Sigmoid colon (tissue), 7 donors: ENCODE results near the gene TFCP2L1. TPM values are rescaled to one million over a fixed set of nuclear protein-coding genes. Genes with fewer than 3 reads are reported as not detected.

ENCODE experiments used
- DNase-seq: peaks from one replicate; pipeline ENCODE4 v3.0.0-alpha.2; 2019
- H3K27ac ChIP-seq, 4 donors: fragments of 200-600 bp; sonication (generic); one replicate each; pipeline ENCODE4 v1.5.1; 2016 to 2019; ENCODE audit warnings: mild to moderate bottlenecking in 1 of 4
- H3K27me3 ChIP-seq, 3 donors: fragments of 200-600 bp; sonication (generic); one replicate each; pipeline ENCODE4 v1.5.1; 2019; ENCODE audit warnings: mild to moderate bottlenecking in 1 of 3
- H3K36me3 ChIP-seq, 4 donors: fragments of 200-600 bp; sonication (generic); one replicate each; pipeline ENCODE4 v1.5.1; 2016 to 2019
- H3K4me1 ChIP-seq, 4 donors: fragments of 200-600 bp; sonication (generic); one replicate each; pipeline ENCODE4 v1.5.1; 2017 to 2019
- H3K4me3 ChIP-seq, 4 donors: fragments of 200-600 bp; sonication (generic); one replicate each; pipeline ENCODE4 v1.5.1; 2017 to 2019; ENCODE audit warnings: mild to moderate bottlenecking in 2 of 4, moderate library complexity in 1 of 4
- H3K9me3 ChIP-seq, 4 donors: fragments of 200-600 bp in 3 of 4; sonication (generic) in 3 of 4; one replicate each; pipeline versions ENCODE4 v1.5.1 to v1.6.1; 2013 to 2019
- EP300 ChIP-seq, 4 donors: sonication (generic); formaldehyde crosslinking; IDR thresholded peaks; one replicate each; pipeline ENCODE4 v1.6.1; 2017; ENCODE audit warnings: antibody characterized with exemption in 4 of 4
- POLR2A ChIP-seq, 2 donors: fragments of 450-650 bp; IDR thresholded peaks; one replicate each; pipeline ENCODE4 v1.6.1; 2016; ENCODE audit warnings: antibody characterized with exemption in 2 of 2, mild to moderate bottlenecking in 2 of 2, moderate library complexity in 2 of 2
- POLR2AphosphoS5 ChIP-seq, 4 donors: sonication (generic); formaldehyde crosslinking; IDR thresholded peaks; one replicate each; pipeline ENCODE4 v1.6.1; 2017; ENCODE audit warnings: antibody characterized with exemption in 4 of 4
- WGBS, 2 donors: extraction: QIAGEN DNeasy Blood & Tissue Kit; methylation state at CpG; one replicate each; pipeline ENCODE4 v1.1.7; 2013; 5-methylcytosine and 5-hydroxymethylcytosine counted together
- intact Hi-C: fragments of 100-400 bp; cut with DNase I; formaldehyde crosslinking; loops from one replicate; pipeline ENCODE4 v1.15.1; 2023
- polyA plus RNA-seq, 3 donors: library from polyadenylated mRNA; stranded (reverse); fragments of 200-250 nt; gene quantifications; one replicate each; pipeline ENCODE4 v1.2.3, GENCODE V29; 2013
- total RNA-seq, 4 donors: library from RNA; depleted of rRNA; stranded (reverse); fragments of >200 nt; gene quantifications; one replicate each; pipeline ENCODE4 v1.1.0, GENCODE V29; 2016
- TF ChIP-seq, protein P1 (sequence below), 4 experiments: fragments of 450-650 bp in 3 of 4; fragments of 200-600 bp in 1 of 4; IDR thresholded peaks; one replicate each; pipeline ENCODE4 v1.5.1; 2016 to 2019; ENCODE audit warnings: antibody characterized with exemption in 4 of 4, mild to moderate bottlenecking in 3 of 4, moderate library complexity in 2 of 4
- donor health status: healthy with polysubstance abuse.
- donor health status: Bipolar disorder and iron deficiency.
- donor health status: healthy.

Gene TFCP2L1
- total and polyA plus RNA-seq, 7 donors: 0.14 to 35.5 (median 0.55) TPM

DNA sequence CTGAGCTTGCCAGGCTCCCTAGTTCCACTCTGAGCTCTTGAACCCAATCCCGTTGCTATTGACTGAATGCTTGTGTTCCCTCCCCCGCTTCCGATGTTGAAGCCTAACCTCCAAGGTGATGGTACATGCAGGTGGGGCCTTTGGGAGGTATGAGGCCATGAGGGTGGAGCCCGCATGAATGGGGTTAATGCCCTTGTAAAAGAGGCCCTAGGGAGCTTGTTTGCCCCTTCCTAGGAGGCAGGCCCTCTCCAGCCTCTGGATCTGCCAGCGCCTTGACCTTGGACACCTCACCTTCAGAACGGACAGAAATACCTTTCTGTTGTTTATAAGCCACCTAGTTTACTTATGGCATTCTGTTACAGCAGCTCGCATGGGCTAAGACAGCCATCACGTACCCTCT is 71.6 kb downstream of the TFCP2L1 start:
- intact Hi-C loops: no loop called here

DNA sequence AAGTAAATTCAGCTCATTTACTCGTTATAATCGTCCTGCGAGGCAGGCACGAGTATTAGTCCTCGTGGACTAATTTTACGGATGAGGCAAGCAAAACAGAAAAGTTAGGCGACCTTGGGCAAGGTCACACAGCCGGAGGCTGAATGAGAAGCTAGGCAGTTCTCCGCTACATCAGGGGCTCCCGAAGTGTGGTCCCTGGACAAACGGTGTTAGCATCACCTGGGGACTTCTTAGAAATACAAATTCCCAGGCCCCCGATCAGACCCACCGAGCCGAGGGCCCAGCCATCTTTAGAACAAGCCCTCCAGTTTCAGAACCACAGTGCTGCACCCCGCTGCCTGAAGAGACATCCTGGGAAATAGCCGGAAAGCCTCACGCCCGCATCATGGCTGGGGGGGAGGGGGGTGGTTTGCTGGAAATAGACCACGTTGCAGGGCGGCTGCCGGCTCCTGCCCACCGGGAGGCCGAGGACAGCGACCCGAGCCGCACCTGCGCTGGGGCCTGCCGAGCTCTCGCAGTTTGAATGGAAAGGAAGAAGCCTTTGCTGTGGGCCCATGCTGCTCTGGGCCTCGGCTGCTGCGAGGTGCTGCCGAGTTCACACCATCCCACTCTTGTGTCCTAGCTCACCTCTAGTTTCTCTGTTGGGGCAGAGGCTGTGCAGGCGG is 72.2 kb downstream of the TFCP2L1 start:
- TF ChIP-seq POLR2A (IDR thresholded peaks at IDR 0.05): no peak
- TF ChIP-seq, protein P1, sequence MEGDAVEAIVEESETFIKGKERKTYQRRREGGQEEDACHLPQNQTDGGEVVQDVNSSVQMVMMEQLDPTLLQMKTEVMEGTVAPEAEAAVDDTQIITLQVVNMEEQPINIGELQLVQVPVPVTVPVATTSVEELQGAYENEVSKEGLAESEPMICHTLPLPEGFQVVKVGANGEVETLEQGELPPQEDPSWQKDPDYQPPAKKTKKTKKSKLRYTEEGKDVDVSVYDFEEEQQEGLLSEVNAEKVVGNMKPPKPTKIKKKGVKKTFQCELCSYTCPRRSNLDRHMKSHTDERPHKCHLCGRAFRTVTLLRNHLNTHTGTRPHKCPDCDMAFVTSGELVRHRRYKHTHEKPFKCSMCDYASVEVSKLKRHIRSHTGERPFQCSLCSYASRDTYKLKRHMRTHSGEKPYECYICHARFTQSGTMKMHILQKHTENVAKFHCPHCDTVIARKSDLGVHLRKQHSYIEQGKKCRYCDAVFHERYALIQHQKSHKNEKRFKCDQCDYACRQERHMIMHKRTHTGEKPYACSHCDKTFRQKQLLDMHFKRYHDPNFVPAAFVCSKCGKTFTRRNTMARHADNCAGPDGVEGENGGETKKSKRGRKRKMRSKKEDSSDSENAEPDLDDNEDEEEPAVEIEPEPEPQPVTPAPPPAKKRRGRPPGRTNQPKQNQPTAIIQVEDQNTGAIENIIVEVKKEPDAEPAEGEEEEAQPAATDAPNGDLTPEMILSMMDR (IDR thresholded peaks at IDR 0.05): no peak
- TF ChIP-seq POLR2AphosphoS5 (IDR thresholded peaks at IDR 0.05): no peak
- TF ChIP-seq EP300 (IDR thresholded peaks at IDR 0.05): no peak
- no peak for DNase-seq
- Histone ChIP-seq H3K27me3 (no peaks in the 10 kb centered on the region), H3K36me3 (no peaks in the 10 kb centered on the region), H3K4me1 (no peaks in the 10 kb centered on the region), H3K27ac (no peak overlapping the region), H3K9me3 (no peaks in the 10 kb centered on the region), H3K4me3 (no peak overlapping the region)
- 92% methylated on average over 33 of the region's 33 CpGs for WGBS, 2 donors
- intact Hi-C loops: no loop called here

More for the DNA sequence above, 71.6 kb downstream of the TFCP2L1 start:
- H3K36me3 ChIP-seq: no peaks in the 10 kb centered on the region
- H3K27ac ChIP-seq: no peak overlapping the region
- TF ChIP-seq POLR2AphosphoS5 (IDR thresholded peaks at IDR 0.05) (no peak), EP300 (IDR thresholded peaks at IDR 0.05) (no peak), POLR2A (IDR thresholded peaks at IDR 0.05) (no peak)
- TF ChIP-seq, protein P1 (IDR thresholded peaks at IDR 0.05): no peak
- no peak for DNase-seq
- no peaks in the 10 kb centered on the region for H3K27me3 ChIP-seq
- 49 to 80% methylated on average over 8 of the region's 8 CpGs for WGBS, 2 donors
- H3K4me3 ChIP-seq: no peak overlapping the region
- H3K9me3 ChIP-seq: no peaks in the 10 kb centered on the region
- no peaks in the 10 kb centered on the region for H3K4me1 ChIP-seq

DNA sequence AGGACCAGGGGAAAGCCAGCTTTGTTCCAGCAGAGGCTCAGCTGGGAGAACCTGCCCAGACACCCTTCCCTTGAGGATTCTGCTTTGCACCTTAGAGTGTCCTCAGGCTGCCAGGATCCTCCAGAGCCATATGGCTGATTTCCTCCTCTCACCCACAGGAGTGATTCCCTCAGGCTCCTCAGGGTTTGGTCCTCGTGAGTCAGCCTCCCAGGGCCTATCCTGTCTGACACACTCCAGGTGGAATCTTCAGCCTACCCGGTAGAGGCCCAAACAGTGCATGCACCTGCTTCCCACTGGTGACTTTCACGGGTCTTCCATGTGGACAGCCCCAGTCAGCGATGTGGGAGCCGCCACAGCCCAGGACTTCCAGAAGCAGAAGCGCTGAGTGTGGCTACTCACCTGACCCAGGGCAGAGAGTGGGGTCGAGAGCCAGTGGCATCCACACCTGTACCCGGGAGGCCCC is 73.3 kb downstream of the TFCP2L1 start:
- 55 to 83% methylated on average over 8 of the region's 8 CpGs for WGBS, 2 donors
- H3K9me3 ChIP-seq: no peaks in the 10 kb centered on the region
- H3K27ac ChIP-seq: no peak overlapping the region
- no peaks in the 10 kb centered on the region for H3K4me1 ChIP-seq
- no peak overlapping the region for H3K4me3 ChIP-seq
- TF ChIP-seq EP300 (IDR thresholded peaks at IDR 0.05): no peak
- TF ChIP-seq POLR2AphosphoS5 (IDR thresholded peaks at IDR 0.05): no peak
- TF ChIP-seq, protein P1 (IDR thresholded peaks at IDR 0.05): no peak
- TF ChIP-seq POLR2A (IDR thresholded peaks at IDR 0.05): no peak
- intact Hi-C loops: no loop called here
- no peaks in the 10 kb centered on the region for H3K27me3 ChIP-seq
- H3K36me3 ChIP-seq: no peaks in the 10 kb centered on the region
- DNase-seq: no peak

DNA sequence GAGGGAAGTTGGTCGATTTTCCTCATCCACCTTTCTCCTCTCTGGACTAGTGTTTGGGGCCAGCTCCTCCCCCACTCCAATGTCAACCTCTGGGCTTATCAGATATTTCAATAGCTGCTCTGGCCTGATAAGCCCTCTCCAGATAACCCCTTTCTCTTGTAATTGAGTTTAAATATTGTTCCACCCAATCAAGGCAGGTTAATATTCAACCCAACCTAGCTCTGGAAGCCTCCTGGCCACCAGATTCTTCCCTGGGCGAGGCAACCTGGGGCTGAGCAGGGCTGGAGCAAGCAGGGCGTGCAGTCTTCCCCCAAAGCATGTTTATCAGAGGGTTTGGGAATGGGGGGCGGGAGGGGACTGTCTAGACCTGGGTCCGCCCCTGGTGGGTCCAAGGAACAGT is 73.8 kb downstream of the TFCP2L1 start:
- Histone ChIP-seq H3K36me3 (no peaks in the 10 kb centered on the region), H3K27me3 (no peaks in the 10 kb centered on the region), H3K27ac (no peak overlapping the region), H3K4me1 (no peaks in the 10 kb centered on the region), H3K9me3 (no peaks in the 10 kb centered on the region), H3K4me3 (no peak overlapping the region)
- TF ChIP-seq POLR2AphosphoS5 (IDR thresholded peaks at IDR 0.05) (no peak), EP300 (IDR thresholded peaks at IDR 0.05) (no peak)
- no peak for DNase-seq
- intact Hi-C loops: no loop called here
- 17 to 67% methylated on average over 5 of the region's 5 CpGs for WGBS, 2 donors

DNA sequence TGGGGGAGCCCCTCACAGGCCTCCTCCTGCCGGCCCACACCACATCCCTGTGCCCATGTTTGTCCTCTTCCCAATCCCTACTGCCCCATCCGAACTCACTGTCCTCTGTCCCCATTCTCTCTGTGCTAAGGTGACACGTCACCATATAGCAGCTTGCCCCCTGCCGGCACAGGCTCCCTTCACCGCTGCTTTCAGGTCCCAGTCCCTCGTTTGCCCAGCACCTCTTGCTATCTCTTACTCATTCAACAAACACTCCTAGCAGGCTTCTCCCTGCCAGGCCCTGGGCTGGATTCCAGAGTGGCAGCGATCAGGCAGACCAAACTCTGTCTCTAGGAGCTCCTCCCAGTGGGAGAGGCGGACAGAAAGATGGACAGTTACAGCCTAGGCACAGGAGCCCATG is 74.3 kb downstream of the TFCP2L1 start:
- H3K4me1 ChIP-seq: no peaks in the 10 kb centered on the region
- H3K9me3 ChIP-seq: no peaks in the 10 kb centered on the region
- H3K27ac ChIP-seq: no peak overlapping the region
- H3K36me3 ChIP-seq: no peaks in the 10 kb centered on the region
- WGBS, 2 donors: 15 to 63% methylated on average over 8 of the region's 8 CpGs
- intact Hi-C loops: no loop called here
- no peak for TF ChIP-seq POLR2AphosphoS5 (IDR thresholded peaks at IDR 0.05)
- TF ChIP-seq, protein P1 (IDR thresholded peaks at IDR 0.05): peak in 1 of 4 experiments; percentile 10
- H3K27me3 ChIP-seq: no peaks in the 10 kb centered on the region
- no peak overlapping the region for H3K4me3 ChIP-seq
- no peak for DNase-seq
